H54 (cell line): ENCODE results near the gene CYYR1.
A peak's percentile ranks its signal among the peaks of the same experiment; 100 is the strongest.
"Not testable (repeated sequence)": the region's sequence is repeated elsewhere in the genome, so short reads cannot be mapped to it uniquely, and the experiment has no call there.

Experiments used
- DNase-seq: peaks from one replicate; pipeline ENCODE4 v3.0.0; 2011; ENCODE audit warnings: low spot score, mixed read lengths; ENCODE audit not compliant: insufficient read length
- FAIRE-seq: peaks from 3 replicates; lab custom pipeline; 2011; peaks lifted over from hg19 to GRCh38; lab: Jason Lieb, UNC
- POLR2A ChIP-seq: IDR thresholded peaks from 2 replicates; pipeline ENCODE4 v1.6.1; 2011; ENCODE audit warnings: low read depth, mild to moderate bottlenecking, low read length

The CYYR1 gene

DNA sequence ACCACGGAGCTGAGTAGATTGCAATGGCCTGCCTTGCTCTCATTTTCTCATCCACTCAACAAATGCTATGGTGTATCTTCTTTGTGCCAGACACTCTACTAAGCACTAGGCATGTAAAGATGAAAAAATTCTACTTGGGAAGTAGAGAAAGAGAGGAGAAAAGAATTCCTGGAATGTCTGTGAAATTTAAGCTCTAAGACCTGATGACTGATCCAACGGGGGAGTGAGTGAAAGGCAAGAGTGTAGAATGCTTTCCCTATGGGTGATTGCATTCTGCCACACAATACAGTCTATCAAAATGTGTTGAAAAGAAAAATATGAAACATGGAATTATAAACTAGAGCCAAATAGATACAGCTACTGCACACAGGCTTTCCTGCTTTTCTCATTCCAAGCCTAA lies 82.3 kb downstream of the CYYR1 start:
- DNase-seq: no peak
- no peak for FAIRE-seq

DNA sequence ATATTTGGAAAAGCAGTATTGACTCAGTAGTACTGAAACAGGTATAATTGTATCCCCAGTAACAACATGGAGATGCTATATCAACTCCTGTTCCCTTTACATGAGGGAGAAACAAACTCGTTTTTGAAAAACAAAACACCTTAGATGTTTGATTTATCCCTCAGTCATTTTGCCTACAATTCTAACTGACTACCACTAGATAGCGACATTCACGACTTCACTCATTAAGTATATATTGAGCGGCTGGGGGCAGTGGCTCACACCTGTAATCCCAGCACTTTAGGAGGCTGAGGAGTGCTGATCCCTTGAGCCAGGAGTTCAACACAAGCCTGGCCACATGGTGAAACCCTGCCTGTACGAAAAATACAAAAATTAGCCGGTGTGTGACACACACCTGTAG lies 83.3 kb downstream of the CYYR1 start:
- no peak for FAIRE-seq
- TF ChIP-seq POLR2A: no peak

More for the DNA sequence above, 82.3 kb downstream of the CYYR1 start:
- TF ChIP-seq POLR2A: no peak

DNA sequence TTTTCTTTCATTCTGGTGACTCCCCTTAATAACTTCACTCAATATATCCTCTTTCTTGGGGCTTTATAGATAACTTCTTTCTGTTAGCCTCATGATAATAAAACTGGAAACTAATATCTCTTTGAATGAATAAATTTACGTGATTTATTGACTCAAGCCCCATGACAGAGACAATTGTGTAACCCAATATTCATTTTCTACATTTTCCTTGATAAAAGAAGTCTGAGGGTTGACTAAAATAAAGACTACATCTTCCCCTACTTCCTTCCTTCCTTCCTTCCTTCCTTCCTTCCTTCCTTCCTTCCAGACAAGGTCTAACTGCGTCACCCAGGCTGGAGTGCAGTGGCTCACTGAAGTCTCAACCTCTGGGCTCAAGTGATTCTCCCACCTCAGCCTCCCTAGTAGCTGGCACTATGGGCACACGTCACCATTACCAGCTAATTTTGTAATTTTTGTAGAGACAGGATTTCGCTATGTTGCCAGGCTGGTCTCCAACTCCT lies 85.1 kb downstream of the CYYR1 start:
- DNase-seq (no peak), FAIRE-seq (no peak)
- no peak for TF ChIP-seq POLR2A

More for the DNA sequence above, 83.3 kb downstream of the CYYR1 start:
- no peak for DNase-seq

DNA sequence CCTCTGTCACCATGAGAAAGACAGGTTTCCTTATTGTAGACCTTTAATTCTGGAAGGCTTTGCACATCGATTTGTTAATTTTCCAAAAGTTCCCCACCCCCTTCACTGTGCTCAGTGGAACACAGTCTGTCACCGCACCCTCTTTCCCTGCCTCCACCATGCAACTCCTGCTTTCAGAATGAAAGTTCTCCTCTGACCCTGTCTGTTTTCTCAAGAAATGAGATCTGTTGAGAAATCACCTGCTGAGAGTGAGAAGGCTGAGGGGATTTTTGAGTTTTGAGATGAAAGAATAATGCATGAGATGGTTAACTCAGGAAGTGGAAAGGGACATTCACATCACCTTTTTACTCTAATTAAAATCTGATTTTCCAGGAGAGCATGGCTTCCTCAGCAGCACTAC lies 99.6 kb downstream of the CYYR1 start:
- DNase-seq (no peak), FAIRE-seq (no peak)
- TF ChIP-seq POLR2A: no peak

DNA sequence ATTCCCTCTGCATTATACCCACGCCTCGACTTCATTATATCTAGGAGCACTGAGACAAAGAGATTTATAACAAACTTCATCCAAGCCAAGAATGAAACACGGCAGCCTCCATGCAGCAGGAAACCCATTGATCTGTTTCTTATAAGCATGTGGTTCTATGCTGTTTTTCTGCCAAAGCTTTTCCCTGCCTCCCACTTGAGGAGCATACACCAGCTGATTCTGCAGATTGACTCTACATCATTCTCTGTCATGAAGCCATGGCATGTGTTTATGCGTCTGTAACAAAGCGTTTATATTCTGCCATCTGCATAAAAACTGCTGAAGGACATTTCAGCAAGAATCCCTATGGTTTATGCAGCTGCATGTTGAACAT lies 102.0 kb downstream of the CYYR1 start:
- FAIRE-seq: no peak
- no peak for DNase-seq
- TF ChIP-seq POLR2A: no peak

DNA sequence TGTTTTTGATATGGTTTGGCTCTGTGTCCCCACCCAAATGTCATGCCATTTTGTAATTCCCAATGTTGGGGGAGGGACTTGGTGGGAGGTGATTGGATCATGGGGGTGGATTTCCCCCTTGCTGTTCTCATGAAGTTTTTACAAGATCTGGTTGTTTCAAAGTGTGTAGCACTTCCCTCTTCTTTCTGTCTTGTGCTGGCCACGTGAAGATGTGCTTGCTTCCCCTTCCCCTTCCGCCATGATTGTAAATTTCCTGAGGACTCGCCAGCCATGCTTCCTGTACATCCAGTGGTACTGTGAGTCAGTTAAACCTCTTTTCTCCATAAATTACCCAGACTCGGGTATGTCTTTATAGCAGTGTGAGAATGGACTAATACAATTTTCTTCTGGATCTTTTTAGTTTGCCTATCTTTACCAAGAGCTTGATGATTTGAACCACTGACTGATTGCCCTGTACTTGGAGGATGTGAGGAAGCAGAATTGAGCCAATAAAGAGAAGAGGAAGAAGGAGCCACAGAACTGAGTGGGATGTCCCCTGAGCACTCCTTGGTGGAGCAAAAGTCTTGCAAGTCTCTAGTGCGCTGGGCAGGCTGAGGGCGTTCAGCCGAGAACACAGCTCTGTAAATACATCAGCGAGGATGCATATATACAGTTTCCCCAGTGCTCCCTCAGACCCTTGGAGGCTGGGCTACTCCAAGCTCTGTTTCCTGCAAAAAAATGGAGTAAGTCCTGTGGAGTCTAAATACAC lies 102.6 kb downstream of the CYYR1 start:
- no peak for DNase-seq
- FAIRE-seq: no peak
- TF ChIP-seq POLR2A: no peak

DNA sequence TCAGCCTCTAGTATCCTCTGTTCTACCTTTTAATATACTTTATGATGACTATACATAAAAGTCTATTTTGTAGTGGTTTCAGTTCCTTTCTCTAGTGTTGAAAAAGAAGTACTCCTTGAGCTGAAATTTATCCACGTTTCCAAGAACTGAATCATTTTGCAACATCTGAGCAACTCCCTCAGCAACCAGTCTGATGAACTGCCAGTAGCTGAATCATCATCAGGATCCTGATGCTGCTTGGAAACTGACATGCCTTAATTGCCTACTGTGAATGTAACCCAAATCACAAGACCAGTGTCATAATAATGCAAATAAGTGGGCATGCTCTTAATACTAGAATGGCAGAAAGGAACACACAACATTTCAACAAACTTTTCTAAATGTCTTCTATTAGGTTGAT lies 103.3 kb downstream of the CYYR1 start:
- DNase-seq: peak; percentile 5
- peak; percentile 81 for FAIRE-seq

DNA sequence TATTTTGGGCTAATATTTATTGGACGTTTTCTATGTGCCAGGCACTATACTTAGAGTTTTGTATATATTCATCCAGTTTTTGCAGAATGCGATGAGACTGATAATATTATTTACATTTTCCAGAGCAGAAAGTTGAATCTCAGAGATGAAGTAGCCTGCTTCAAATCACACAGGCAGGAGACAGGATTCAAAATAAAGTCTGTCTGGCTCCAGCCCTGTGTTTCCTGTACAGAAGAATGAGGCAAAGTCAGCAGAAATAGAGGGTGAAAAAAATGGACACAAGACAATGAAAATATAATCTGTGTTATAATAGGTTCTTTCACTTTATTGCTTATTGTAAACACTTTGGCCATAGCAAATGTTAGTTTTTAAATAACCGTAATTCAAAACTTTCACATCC lies 107.2 kb downstream of the CYYR1 start:
- no peak for FAIRE-seq
- no peak for DNase-seq
- no peak for TF ChIP-seq POLR2A

More for the DNA sequence above, 103.3 kb downstream of the CYYR1 start:
- no peak for TF ChIP-seq POLR2A

DNA sequence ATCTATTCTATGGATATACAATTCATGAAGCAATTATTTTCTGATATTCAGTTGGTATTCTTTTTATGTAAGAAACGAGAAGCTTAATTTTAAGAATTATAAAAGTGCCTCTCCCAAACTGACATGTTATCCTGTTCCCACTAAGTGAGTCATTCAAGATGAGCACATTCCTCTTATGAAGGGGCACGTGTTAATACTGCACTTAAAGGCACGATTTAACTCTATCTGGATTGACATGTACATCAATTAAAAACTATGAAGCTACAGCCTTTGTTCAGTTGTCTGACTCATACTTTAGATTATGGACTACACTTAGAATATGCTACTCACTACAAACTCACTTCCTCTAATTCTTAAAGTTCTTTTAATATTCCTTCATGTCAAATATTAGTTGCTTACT lies 111.6 kb downstream of the CYYR1 start:
- FAIRE-seq (no peak), DNase-seq (no peak)
- TF ChIP-seq POLR2A: no peak

DNA sequence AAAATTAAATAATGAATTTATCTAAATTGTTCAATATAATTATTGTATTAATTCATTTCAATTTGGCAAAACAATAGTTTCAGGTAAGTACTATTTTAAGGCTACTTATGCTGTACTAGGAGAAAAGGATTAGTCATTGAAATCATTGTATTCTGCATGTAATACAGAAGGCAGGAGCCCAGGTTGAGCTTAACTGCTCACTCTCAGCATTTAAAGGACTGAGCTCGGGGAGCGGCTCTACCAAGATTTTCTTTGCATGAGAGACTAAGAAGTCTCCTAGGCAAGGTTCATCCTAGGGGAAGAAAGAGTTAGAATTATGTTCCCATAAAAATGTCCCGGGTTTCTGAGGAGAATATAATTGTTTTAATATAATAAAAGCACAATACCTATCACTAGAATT lies 112.5 kb downstream of the CYYR1 start:
- TF ChIP-seq POLR2A: no peak
- FAIRE-seq (no peak), DNase-seq (no peak)

DNA sequence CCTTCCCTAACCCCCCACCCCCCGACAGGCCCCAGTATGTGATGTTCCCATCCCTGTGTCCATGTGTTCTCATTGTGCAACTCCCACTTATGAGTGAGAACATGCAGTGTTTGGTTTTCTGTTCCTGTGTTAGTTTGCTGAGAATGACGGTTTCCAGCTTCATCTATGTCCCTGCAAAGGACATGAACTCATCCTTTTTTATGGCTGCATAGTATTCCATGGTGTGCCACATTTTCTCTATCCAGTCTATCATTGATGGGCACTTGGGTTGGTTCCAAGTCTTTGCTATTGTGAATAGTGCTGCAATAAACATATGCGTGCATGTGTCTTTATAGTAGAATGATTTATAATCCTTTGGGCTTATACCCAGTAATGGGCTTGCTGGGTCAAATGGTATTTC lies 114.2 kb downstream of the CYYR1 start:
- FAIRE-seq, DNase-seq: not testable (repeated sequence)

DNA sequence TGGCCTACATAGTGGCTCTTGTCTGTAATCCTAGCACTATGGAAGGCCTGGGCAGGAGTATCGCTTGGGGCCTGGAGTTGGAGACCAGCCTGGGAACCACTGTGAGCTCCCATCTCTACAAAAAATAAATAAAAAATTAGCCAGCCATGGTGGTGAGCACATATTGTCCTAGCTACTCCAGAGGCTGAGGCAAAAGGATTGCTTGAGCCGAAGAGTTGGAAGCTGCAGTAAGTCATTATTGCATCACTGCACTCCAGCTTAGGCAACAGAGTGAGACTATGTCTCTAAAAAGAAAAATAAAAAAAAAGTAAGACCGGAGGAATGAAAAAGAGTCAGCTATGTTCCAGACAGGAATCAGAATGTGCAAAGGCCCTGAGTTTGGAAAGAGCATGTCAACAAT lies 115.3 kb downstream of the CYYR1 start:
- DNase-seq (no peak), FAIRE-seq (no peak)
- TF ChIP-seq POLR2A: no peak

DNA sequence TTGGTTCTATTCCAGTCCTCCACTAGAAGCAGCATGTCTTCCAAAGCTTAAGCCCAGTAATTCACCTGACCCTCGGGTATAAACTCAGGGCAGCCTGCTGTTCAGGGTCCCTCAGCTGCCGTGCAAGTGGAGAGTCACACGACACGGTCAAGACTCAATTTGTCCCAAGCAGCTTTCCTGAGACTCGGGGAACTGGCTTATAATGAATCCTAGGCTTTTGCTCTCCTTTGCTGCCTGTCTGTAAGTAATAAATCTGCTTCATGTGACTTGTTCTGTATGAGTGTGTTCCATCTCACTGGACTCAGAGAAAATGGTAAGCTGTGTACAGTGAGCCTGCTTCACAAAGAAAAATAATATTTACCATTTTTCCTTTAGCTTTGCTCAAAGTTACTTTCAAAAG lies 119.8 kb downstream of the CYYR1 start:
- FAIRE-seq: no peak
- TF ChIP-seq POLR2A: no peak
- DNase-seq: no peak

DNA sequence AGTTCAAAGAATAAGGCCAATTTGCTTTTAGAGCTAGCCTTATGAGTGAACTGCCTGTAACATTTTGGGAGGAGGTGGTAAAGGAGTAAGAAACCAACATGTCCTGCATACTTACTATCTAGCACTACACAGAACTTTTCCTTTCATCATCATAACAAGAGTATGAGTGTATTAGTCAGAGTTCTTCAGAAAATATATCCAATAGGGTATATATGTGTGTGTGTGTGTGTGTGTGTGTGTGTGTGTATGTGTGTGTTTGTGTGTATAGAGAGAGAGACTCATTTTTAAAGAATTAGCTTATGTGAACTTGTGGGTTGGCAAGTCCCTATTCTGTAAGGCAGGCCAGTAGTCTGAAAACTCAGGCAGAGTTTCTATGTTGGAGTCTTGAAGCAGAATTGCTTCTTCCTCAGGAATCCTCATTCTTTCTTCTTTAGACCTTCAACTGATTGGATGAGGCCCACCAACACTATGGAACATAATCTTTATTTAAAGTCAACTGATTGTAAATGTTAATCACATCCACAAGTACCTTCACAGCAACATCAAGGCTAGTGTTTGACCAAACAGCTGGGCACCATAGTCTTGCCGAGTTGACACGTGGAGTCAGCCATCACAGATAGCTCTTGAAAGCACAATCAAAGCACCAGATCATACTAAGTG lies 121.9 kb downstream of the CYYR1 start:
- no peak for FAIRE-seq
- no peak for DNase-seq
- TF ChIP-seq POLR2A: no peak

DNA sequence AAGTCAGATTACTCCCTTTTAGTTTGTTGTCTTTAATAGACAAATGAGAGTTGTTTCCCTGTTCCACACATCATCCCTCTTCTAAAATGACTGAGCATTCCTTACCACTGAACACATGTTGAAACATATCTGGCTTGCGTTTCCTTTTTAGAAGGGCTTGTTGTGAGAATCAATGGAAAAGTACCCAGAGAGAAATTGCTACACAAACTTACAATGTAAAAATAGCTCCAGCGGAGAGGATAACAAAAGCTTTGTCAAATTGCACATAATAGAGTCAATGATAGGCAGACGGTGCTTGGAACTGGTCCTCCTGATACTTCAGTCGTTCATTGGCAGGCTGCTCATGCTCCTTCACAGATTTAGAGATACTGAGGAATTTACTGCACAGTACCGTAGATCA lies 123.9 kb downstream of the CYYR1 start:
- DNase-seq (no peak), FAIRE-seq (no peak)
- no peak for TF ChIP-seq POLR2A
